Stimulated activated CD8-positive, alpha-beta memory T cell treated with anti-CD3 and anti-CD28 coated beads, Interleukin-7, amount 100 ng/mL, for 4 hours (primary cell): ENCODE data around the gene RELL1.
"Not testable (repeated sequence)": the region's sequence is repeated elsewhere in the genome, so short reads cannot be mapped to it uniquely, and the experiment has no call there.

Experiments
- DNase-seq, 2 donors: peaks; one replicate each; pipeline ENCODE4 v3.0.0-alpha.2; 2020; ENCODE audit warnings: low read depth in 2 of 2

The RELL1 gene

DNA sequence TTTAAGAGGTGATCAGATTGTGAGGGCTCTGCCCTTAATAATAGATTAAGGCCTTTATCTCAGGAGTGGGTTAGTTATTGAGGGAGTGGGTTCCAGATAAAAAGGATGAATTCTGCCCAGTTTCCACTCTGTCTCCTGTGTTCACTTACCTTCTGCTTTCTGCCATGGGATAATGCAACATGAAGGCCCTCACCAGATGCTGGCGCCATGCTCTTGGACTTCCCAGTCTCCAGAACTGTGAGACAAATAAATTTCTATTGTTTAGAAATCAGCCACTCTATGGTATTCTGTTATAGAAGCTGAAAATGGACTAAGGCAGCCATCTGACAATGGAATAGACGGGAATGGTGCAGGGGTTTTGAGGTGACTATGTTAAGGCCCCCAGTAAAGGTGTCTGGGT, 6.9 kb upstream of the RELL1 start:
- DNase-seq: no peak

DNA sequence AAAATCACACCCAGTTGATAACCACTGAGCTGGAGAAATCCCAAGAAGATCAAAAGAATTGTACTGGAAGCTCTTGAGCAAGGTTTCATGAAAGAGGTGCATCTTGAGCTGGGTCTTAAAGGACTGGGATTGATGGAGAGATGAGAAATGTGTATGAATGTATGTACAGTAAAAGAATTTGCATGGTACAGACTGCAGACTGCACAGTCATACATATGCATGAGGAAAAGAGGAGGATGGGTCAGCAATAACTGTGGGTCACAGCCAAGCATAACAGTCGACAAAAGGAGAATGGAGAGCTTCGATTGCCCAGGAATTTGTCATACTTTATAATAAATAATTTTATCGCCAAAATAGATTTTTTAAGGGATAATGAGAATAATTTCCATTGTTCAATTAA, 4.8 kb upstream of the RELL1 start:
- DNase-seq: no peak

DNA sequence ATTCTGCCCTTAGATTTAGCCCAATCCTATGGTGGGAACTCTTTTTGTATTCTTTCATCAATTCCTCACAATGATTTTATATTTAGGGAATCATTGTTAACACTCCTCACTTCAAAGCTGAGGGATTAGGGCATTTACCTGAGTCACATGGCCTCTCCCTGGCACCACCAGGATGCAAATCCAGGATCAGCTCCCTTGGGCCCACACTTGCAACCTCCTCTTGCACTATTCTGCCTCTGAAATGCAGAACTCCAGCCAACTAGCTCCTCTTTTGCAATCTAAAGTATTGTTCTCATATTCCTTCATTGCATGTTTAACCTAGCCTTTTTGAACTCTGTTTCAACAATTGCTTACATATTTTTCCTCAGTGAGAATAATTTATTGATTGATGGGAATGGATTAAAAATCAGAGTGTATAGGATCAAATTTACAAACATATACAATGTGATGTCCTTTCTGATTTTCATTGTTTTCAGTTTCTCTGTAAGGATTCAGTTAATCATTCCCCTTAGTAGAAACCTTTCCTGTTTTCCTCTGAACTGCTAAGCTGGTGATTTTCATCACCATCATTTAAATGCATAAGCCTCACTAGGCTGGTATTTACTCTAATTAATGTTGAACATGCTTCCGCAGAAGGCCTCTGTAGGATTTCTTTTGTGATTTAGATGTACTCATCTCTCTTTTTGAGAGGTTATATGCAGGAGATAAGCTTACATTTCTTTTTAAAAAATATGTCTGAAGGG, 3.3 kb upstream of the RELL1 start:
- DNase-seq: no peak

DNA sequence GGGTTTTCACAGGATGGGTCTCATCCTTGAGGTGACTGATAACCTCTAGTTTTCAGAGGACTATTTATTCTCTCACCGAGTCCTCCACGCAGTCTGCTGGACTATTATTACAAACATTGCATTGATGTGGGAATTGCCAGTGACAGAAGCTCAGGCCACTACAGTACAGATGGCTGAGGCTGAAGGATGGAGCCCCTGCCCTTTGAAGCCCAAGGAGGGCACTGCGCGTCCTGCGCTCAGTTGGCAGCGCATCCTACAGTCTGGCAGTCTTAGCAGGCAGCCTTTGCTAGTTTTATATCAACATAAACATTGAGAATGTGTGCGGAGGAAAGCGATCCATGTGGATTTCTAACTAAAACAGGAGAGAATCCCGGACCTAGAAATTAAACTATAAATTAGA, 1.5 kb upstream of the RELL1 start:
- no peak for DNase-seq

DNA sequence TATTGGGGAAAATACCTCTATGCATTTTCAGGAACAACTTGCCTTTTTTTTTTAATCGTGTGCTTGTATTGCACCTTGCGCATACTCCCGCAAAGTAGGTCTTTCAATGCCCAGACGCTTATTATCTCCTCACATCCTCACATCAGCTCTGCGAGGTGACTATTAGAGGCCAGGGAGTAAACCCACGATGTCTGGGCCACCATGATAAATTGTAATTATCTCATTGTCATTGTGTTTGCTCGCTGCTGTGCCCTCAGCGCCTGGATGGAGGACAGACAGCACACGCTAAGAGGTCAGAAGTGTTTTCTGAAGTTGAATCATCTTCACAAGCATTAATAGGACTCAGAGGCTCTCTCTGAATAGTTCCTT, 1.0 kb upstream of the RELL1 start:
- DNase-seq: no peak

DNA sequence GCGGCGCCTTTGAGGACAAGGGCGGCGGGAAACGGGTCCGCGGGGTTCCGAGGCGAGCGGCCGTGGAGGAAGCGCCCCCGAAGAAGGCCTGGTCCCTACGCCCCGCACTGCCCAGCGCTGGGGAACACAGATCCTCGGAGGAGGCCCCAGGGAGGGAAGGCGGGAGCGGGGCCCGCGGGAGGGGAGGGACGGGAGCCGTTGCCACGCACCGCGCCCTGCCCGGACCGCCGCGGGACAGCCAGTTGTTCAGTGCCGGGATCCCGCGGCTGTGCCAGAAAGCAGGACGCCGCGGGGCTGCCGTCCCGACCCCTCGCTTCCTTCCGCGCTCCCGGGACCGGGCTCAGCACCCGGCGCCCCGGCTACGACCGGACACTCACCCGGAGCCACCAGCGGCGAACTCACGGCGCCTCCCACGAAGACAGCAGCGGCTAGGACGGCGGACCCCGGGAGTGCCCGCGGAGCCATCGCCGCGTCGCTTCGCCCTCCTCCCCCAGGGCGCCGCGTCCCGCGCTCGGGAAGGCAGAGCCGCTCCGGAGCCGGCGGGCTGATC, 278 bp downstream of the RELL1 start:
- peak in 1 of 2 donors; percentile 42 for DNase-seq

DNA sequence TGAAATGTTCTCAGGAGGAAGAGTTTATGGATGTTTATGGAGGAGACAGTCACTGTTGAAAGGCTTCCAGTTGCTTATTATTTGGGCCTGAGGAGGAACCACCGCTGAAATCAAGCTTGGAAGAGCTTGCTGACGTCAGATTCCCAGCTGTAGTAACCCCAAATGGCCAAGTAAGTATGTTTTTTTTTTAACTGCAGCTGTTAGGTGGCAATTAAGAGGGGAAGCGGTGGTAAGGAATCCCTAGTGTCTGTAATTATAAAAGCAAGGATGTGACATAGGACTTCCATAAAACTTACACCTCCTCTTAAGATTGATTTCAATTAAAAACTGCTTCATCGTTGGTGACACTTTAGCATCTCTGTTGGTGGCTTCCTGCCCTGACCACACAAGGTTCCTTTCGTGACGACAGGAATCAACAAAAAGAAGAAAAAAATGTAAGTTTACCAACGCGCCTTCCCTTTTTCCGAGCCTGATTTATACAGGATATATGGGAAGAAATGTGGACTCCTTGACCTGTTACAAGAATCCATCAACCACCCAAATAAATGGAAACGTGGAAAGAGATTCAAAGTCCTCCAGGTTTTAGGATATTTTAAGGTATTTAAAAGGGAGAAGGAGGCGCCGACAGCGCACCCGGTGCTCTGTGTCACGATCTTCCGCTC, 884 bp downstream of the RELL1 start:
- peak; percentile 17 to 24 for DNase-seq

DNA sequence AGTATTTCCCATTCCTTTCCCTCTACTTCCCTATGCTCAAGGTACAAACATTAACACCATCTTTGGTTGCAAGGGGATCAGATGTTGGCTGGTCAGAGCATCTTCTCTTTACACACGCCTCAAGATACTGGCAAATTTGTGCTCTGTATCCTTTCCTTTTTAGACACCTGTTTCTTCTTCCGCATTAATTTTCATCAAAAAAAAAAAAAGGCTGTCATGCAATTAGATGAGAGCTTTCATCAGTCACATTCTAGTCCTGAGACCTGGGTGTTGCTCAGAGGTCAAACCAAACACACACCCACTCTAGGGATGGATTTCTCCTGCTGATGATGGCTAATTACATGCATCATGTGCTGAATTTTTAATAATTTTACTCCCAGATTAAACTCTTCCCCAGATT, 2.0 kb downstream of the RELL1 start:
- no peak for DNase-seq

DNA sequence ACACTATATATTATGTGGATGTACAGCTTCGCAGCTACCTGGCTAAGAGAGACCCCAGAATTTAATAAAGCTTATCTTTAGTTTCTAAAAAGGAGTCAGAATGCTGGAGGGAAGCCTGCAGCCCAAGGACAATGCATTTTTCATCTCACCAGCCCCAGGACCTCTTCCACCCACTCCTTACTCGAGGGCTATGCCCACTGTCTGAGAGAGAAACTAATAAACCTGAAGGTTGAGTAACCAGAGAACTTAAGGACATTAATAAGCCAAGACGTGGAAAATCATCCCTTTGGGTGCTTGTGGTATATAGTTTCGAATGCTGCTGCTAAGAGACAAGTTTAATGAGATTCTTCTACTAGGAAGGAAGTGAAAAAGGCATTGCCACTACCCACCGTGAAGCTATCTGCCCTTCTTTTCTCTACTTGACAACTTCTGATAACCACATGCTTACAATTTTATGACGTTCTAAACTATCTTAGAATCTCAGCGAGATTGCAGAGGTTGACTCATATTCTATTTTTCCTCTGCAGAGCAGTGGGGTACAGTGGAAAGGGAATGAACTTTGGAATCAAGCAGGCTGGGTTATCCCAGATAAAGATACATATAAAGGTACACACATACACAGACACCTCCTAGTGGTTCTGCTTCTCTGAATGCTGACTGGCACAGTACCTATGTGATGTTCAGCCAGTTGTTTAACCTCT, 3.3 kb downstream of the RELL1 start:
- no peak for DNase-seq

DNA sequence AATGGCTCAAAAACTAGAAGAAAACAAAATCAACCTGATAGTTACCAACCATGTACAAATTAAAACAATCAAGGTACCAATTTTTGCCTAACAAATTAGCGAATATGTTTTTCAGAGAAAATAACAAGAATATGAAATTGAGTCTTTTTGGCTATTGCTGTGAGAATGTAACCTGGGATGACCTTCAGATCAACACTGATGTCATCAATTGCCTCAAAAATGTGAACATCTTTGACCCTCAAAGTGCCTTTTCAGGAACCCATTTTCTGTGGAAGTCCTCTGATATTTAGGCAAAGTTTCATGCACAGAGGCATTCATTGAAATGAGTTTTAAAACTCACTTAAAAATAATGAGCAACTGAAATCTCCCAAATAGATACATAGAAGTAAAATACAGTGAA, 6.1 kb downstream of the RELL1 start:
- DNase-seq: no peak

DNA sequence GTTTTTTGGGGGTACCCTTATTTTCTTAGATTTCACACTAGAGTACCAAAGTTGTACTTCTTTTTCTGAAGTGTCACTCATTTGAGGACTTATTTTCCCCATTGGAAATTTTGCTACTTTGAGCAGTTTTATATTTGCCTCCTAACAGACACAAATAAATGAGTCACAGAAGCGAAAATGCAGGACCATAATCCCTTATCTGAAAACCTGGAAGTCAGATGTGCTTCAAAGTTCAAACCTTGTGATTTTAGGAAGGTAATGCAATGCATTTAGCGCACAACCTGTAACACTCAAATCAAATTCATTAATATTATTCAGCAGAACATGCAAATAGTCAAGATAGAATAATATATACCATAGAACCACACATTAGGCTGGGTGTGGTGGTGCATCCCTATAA, 6.9 kb downstream of the RELL1 start:
- no peak for DNase-seq

DNA sequence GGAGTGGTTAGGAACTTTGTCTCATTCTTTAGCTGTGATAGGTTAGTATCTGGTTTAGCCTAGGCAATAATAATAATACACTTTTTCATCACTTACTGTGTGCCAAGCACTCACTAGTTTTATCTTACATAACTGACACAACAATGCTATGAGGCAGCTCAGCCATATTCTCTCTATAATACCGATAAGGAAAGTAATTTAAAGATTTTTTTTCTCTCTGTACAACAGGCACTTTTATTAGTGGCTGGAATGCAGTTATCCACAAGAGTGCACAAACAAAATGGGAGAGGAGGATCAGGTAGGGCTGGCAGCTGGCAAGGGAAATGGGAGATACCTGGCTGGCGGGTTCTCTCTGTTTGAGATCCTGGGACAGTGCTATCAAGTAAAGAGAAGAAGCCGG, 7.6 kb downstream of the RELL1 start:
- DNase-seq: no peak

DNA sequence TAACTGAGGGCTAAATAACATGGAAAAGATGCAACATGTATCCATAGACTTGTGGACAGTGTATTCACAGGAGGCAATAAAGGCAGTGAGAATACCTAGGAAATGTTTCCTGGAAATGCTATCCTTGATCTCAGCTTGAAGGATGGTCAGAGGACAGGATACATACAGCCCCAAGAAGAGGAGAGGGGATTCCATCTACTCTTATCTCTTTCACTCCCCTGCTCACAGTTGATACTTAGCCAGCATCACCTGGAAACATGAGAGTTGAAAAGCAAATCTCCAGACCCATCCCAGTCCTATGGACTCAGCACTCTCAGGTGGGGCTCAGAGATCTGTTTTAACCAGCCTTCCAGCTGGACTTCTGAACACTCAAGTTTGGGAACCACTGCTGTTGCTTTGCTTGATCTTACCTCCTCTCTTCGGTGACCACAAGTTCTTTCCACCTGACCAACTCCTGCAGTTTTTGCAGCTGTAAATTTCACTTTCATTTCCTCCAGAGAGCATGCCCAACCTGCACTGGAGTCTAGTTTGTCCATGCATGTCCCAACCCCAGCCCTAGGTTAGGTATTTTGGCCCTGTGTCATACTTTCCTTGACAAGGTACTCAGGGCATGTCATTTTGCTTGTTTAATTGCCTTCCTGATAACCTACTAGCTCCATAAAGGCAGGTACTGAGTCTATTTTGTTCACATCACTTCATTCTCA, 10.4 kb downstream of the RELL1 start:
- no peak for DNase-seq

DNA sequence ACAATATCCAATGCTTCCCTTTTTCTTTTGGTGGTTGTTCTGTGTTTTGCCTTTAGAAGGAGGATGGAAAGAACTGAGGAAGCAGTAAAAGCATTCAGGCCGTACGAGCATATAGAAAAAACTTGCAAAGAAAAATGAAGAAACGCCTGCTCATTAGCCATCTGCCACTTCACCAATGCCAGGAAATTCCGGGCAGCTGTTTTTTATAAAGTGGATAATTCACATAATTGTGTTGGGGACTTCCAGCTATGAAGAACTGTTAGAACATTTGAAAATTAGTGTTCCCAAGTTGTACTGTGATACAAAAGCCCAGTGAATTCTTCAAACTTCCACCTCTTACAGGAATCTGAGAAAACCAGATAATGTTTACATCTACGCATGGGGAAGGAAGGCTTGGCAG, 11.7 kb downstream of the RELL1 start:
- no peak for DNase-seq

DNA sequence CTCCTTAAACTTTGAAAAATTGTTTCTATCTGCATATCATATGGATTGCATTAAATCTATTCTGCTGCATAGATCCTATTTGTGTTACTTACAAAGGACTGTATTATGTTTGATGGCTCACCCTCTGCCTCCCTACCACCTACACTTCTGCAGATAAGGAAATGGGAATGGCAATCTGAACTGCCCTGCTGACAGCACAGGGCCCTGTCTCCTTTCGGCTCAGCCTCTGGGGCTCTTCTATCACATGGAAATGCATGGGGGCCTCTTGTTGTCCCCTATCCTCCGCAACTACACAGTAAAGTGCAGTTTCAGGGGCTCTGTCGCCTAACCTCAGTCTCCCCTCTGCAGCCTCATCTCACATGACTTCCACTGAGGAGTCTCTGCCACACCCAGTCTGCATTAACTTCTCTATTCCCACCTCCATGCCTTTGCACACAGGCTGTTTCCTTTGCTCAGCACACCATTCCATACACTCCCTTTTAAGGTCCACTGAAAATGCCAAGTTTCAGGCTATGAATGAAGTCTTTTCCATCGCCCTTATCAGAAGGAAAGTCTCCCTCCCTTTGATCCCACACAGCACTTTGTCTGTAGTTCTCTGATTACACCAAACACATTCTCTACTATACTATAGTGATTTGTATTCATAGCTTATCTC, 12.5 kb downstream of the RELL1 start:
- no peak for DNase-seq

DNA sequence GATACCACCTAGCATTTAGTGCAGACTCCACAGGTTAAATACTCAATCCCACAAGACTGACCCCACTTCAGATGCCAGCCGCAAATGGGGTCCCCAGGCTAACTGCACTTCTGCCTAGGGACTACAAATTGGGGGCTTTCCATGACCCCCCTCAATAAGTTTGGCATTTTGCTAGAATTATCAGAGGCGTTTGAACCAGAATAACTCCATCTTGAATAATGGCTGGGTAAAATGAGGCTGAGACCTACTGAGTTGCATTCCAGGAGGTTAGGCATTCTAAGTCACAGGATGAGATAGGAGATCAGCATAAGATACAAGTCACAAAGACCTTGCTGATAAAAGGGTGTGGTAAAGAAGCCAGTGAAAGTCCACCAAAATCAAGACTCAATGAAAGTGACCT, 15.1 kb downstream of the RELL1 start:
- no peak for DNase-seq

DNA sequence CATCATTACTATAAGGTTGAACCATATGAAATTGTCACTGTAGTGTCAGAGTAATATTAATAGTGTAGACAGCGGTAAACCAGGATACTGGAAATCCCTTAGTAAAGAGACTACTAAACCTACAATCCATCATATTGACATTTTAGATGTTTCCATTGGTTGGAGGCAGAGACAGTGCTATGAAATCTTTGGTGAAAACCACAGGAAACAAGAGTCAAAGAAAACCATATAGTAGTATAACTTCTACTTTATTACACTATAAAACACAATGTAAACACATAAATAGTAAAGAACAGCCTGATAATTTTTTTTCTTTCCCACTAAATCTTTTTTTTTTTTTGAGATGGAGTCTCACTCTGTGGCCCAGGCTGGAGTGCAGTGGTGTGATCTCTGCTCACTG, 15.9 kb downstream of the RELL1 start:
- DNase-seq: no peak

DNA sequence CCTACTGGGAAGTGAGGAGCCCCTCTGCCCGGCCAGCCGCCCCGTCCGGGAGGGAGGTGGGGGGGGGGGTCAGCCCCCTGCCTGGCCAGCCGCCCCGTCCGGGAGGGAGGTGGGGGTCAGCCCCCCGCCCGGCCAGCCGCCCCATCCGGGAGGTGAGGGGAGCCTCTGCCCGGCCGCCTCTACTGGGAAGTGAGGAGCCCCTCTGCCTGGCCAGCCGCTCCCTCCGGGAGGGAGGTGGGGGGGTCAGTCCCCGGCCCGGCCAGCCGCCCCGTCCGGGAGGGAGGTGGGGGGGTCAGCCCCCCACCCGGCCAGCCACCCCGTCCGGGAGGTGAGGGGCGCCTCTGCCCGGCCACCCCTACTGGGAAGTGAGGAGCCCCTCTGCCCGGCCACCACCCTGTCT, 17.1 kb downstream of the RELL1 start:
- DNase-seq: not testable (repeated sequence)

DNA sequence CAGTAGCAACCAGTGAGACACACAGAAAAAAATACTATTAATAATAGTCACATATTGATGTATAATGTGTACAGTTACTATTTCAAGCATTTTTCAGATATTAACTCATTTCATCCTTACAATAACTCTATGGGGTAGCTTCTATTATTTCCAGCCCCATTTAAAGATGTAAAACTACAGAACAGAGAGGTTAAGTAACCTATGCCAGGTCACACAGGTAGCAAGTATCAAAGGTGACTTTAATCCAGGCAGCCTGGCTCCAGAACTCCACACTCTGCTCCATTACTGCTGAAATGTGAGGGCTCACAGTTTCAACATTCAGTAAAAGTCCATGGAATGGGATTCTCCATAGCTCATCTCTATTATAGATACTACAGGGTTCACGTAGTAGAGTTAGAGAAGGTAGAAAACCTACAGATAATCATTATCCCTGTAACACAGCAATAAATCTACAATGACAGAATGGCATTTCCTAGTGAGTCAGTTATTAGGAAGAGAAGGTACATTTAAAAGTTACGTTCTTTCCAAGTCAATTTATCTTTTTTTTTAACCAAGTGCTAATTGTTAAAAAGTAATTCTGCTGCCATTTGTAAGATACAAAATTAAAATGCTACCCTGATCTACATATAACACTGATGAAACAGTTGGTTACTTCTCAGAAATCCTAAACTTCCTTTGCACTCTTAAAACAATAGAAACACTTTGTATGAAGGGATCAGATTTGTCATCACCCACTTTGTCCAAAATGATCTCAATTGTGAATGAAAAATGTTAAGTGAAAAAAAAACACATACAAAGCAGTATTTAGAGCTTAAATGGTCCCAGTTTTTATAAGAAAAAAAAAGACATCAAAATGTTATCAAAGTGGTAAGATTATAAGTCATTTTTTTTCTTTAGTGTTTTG, 18.7 kb downstream of the RELL1 start:
- DNase-seq: no peak

DNA sequence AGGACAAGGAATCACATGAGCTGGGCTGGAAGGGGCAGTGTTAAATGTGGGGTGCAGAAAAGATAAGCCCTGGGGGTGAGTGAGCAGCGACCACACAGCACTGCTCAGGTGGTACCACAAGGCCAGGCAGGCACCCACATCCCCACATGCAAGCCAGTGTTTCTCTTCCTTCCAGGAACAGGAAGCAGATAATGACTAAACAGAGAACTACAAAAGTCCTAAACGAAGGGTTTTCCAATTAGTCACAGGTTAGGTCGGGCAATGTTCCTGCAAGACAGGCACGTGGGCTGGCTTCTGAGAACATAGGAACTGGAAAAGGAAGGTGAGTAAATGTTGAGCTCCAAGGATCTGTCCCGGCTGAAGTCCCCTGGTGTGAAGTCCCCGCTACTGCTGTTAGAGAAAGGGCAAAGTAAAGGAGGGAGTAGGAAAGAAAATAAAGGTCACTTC, 19.5 kb downstream of the RELL1 start:
- DNase-seq: peak; percentile 18 to 26
